GM19455 (cell line): ENCODE data around the gene COL15A1.

Experiments
- ATAC-seq: cut with Tn5 transposase; IDR thresholded peaks from one replicate; pipeline ENCODE4 v1.9.1; 2021; ENCODE audit not compliant: unreplicated experiment

COL15A1 gene

GRCh38 chr9:98915599-98915998 is 28.1 kb upstream of the COL15A1 start:
- ATAC-seq: no peak

GRCh38 chr9:98916660-98917059 is 27.0 kb upstream of the COL15A1 start:
- no peak for ATAC-seq

- ATAC-seq: no peak
Observed at GRCh38 chr9:98917746-98918487, 25.8 kb upstream of the COL15A1 start.

GRCh38 chr9:98921732-98922131 is 22.0 kb upstream of the COL15A1 start:
- ATAC-seq: no peak

GRCh38 chr9:98922721-98923435 is 20.8 kb upstream of the COL15A1 start:
- ATAC-seq: no peak

GRCh38 chr9:98923451-98924123 is 20.1 kb upstream of the COL15A1 start:
- ATAC-seq: no peak

- no peak for ATAC-seq
Observed at GRCh38 chr9:98924946-98925820, 18.5 kb upstream of the COL15A1 start.

- ATAC-seq: no peak
Observed at GRCh38 chr9:98925956-98926355, 17.8 kb upstream of the COL15A1 start.

GRCh38 chr9:98927724-98928123 is 16.0 kb upstream of the COL15A1 start:
- ATAC-seq: no peak

- ATAC-seq: no peak
Observed at GRCh38 chr9:98929071-98929470, 14.6 kb upstream of the COL15A1 start.

- ATAC-seq: no peak
Observed at GRCh38 chr9:98929895-98930341, 13.8 kb upstream of the COL15A1 start.

GRCh38 chr9:98930792-98931191 is 12.9 kb upstream of the COL15A1 start:
- ATAC-seq: no peak

GRCh38 chr9:98931600-98932389 is 11.9 kb upstream of the COL15A1 start:
- ATAC-seq: no peak

- ATAC-seq: no peak
Observed at GRCh38 chr9:98933185-98933584, 10.5 kb upstream of the COL15A1 start.

- no peak for ATAC-seq
Observed at GRCh38 chr9:98933890-98934289, 9.8 kb upstream of the COL15A1 start.

- no peak for ATAC-seq
Observed at GRCh38 chr9:98935071-98935505, 8.6 kb upstream of the COL15A1 start.

GRCh38 chr9:98940276-98940675 is 3.4 kb upstream of the COL15A1 start:
- ATAC-seq: no peak

GRCh38 chr9:98941946-98942523 is 1.7 kb upstream of the COL15A1 start:
- no peak for ATAC-seq

GRCh38 chr9:98942906-98943681 is 613 bp upstream of the COL15A1 start:
- no peak for ATAC-seq
